ENCODE results near the gene PPP2R3A.

GRCh38 chr3:135970506-135971116 is 5.1 kb downstream of the PPP2R3A start:
- no peak for TF ChIP-seq CTCF (IDR thresholded peaks at IDR 0.05)
- no peak for TF ChIP-seq POLR2A (IDR thresholded peaks at IDR 0.05)

All from prostate gland (tissue), 2 donors.